ENCODE results near the gene RPL11.

DNA sequence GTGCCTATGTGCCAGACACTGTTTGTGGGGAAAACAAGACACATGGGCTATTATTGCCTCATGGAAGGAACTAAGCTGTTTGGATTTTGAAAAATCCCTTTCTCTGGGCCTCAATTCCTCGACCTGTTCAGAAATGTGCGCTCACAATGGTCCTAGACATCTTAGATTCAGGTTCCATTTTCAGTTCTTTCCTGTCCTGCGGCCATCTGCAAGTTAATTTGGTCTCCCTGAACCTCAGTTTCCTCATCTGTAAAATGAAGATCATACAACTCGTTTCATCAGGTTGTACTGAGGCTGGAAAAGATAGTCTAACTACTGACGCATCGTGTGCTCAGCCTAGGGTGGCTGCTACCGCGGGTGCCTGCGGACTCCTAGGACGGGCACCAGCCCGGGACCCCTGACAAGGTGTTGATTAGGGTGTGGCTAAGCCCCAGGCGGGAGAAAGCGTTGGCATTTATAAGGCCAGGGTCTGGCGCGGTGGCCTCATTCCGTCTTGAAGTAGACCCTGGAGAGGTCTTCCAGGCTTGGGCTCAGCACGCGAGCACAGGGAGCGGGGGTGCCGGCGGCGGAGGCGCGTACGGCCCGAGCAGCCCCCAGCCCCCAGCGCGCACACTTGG is 51.2 kb downstream of the RPL11 start:
- TF ChIP-seq, protein P1, sequence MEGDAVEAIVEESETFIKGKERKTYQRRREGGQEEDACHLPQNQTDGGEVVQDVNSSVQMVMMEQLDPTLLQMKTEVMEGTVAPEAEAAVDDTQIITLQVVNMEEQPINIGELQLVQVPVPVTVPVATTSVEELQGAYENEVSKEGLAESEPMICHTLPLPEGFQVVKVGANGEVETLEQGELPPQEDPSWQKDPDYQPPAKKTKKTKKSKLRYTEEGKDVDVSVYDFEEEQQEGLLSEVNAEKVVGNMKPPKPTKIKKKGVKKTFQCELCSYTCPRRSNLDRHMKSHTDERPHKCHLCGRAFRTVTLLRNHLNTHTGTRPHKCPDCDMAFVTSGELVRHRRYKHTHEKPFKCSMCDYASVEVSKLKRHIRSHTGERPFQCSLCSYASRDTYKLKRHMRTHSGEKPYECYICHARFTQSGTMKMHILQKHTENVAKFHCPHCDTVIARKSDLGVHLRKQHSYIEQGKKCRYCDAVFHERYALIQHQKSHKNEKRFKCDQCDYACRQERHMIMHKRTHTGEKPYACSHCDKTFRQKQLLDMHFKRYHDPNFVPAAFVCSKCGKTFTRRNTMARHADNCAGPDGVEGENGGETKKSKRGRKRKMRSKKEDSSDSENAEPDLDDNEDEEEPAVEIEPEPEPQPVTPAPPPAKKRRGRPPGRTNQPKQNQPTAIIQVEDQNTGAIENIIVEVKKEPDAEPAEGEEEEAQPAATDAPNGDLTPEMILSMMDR (IDR thresholded peaks at IDR 0.05): no peak
- no peak for TF ChIP-seq POLR2AphosphoS5 (IDR thresholded peaks at IDR 0.05)
